ENCODE data around the gene VSTM4.
A peak's percentile ranks its signal among the peaks of the same experiment; 100 is the strongest.

- TF ChIP-seq, protein P1, sequence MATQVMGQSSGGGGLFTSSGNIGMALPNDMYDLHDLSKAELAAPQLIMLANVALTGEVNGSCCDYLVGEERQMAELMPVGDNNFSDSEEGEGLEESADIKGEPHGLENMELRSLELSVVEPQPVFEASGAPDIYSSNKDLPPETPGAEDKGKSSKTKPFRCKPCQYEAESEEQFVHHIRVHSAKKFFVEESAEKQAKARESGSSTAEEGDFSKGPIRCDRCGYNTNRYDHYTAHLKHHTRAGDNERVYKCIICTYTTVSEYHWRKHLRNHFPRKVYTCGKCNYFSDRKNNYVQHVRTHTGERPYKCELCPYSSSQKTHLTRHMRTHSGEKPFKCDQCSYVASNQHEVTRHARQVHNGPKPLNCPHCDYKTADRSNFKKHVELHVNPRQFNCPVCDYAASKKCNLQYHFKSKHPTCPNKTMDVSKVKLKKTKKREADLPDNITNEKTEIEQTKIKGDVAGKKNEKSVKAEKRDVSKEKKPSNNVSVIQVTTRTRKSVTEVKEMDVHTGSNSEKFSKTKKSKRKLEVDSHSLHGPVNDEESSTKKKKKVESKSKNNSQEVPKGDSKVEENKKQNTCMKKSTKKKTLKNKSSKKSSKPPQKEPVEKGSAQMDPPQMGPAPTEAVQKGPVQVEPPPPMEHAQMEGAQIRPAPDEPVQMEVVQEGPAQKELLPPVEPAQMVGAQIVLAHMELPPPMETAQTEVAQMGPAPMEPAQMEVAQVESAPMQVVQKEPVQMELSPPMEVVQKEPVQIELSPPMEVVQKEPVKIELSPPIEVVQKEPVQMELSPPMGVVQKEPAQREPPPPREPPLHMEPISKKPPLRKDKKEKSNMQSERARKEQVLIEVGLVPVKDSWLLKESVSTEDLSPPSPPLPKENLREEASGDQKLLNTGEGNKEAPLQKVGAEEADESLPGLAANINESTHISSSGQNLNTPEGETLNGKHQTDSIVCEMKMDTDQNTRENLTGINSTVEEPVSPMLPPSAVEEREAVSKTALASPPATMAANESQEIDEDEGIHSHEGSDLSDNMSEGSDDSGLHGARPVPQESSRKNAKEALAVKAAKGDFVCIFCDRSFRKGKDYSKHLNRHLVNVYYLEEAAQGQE (IDR thresholded peaks at IDR 0.05; ENCODE audit: low read depth, low read length), result no peak
- TF ChIP-seq NFIC (IDR thresholded peaks at IDR 0.05; ENCODE audit: borderline replicate concordance) (no peak), MAX (IDR thresholded peaks at IDR 0.05; ENCODE audit: low read depth) (no peak), TCF12 (IDR thresholded peaks at IDR 0.05) (no peak), SIN3A (IDR thresholded peaks at IDR 0.05; ENCODE audit: borderline replicate concordance, low read depth, low read length) (no peak), JUND (IDR thresholded peaks at IDR 0.05) (no peak), EP300 (IDR thresholded peaks at IDR 0.05; ENCODE audit: borderline replicate concordance in 1 of 2, low read depth in 1 of 2, low read length in 1 of 2) (no peak), TAF1 (IDR thresholded peaks at IDR 0.05; ENCODE audit: borderline replicate concordance, low read depth, low read length) (no peak), FOXJ3 (CRISPR knock-in tag; IDR thresholded peaks at IDR 0.05) (no peak)
- TF ChIP-seq, protein P2, sequence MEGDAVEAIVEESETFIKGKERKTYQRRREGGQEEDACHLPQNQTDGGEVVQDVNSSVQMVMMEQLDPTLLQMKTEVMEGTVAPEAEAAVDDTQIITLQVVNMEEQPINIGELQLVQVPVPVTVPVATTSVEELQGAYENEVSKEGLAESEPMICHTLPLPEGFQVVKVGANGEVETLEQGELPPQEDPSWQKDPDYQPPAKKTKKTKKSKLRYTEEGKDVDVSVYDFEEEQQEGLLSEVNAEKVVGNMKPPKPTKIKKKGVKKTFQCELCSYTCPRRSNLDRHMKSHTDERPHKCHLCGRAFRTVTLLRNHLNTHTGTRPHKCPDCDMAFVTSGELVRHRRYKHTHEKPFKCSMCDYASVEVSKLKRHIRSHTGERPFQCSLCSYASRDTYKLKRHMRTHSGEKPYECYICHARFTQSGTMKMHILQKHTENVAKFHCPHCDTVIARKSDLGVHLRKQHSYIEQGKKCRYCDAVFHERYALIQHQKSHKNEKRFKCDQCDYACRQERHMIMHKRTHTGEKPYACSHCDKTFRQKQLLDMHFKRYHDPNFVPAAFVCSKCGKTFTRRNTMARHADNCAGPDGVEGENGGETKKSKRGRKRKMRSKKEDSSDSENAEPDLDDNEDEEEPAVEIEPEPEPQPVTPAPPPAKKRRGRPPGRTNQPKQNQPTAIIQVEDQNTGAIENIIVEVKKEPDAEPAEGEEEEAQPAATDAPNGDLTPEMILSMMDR (IDR thresholded peaks at IDR 0.05), result peak; percentile 13; the same call in 1 of the 2 replicates
- TF ChIP-seq, protein P3, sequence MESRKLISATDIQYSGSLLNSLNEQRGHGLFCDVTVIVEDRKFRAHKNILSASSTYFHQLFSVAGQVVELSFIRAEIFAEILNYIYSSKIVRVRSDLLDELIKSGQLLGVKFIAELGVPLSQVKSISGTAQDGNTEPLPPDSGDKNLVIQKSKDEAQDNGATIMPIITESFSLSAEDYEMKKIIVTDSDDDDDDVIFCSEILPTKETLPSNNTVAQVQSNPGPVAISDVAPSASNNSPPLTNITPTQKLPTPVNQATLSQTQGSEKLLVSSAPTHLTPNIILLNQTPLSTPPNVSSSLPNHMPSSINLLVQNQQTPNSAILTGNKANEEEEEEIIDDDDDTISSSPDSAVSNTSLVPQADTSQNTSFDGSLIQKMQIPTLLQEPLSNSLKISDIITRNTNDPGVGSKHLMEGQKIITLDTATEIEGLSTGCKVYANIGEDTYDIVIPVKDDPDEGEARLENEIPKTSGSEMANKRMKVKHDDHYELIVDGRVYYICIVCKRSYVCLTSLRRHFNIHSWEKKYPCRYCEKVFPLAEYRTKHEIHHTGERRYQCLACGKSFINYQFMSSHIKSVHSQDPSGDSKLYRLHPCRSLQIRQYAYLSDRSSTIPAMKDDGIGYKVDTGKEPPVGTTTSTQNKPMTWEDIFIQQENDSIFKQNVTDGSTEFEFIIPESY (IDR thresholded peaks at IDR 0.05; ENCODE audit: borderline replicate concordance, low read depth), result no peak
Measured at GRCh38 chr10:49115015-49115795, at the start of gene VSTM4.
